Measurements from ENCODE around the gene CERK. TPM values are rescaled to one million over a fixed set of nuclear protein-coding genes. Genes with fewer than 3 reads are reported as not detected.

CERK gene
- total and polyA plus RNA-seq, 7 donors: 13.0 to 38.1 (median 26.9) TPM

DNA sequence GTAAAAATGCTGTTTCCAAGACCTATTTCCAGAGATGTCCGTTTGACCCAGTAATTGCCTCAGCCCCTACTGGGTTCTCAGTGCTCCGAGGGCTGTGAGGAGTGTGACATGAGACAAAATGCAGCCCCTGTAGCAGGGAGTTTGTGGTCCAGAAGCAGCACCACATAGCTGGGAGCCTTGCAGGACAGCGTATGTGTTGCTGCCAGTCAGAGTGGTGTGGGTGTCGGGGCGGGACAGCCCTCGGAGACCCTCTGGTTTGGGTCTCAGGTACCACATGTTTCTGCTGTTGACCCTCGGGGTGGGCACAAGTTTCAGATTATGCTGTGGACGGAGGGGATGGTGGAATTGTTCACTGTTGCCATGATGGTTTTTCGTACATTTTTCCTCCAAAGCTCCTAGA is 41.6 kb upstream of the CERK start:
- Histone ChIP-seq H3K27me3 (ENCODE audit: insufficient read depth in 3 of 3, low read length in 2 of 3) (no peaks in the 10 kb centered on the region), H3K4me3 (no peak overlapping the region), H3K9me3 (no peaks in the 10 kb centered on the region), H3K4me1 (peaks cover 11% of the 10 kb centered on the region), H3K36me3 (ENCODE audit: insufficient read depth in 1 of 2, low read depth in 1 of 2) (no peaks in the 10 kb centered on the region), H3K27ac (no peak overlapping the region)
- WGBS, 3 donors: 82 to 90% (median 87%) methylated on average over 9 of the region's 9 CpGs
- ATAC-seq (no peak), DNase-seq (no peak)
- intact Hi-C loops (cut with DNase I): no loop called here
- TF ChIP-seq, protein P1, sequence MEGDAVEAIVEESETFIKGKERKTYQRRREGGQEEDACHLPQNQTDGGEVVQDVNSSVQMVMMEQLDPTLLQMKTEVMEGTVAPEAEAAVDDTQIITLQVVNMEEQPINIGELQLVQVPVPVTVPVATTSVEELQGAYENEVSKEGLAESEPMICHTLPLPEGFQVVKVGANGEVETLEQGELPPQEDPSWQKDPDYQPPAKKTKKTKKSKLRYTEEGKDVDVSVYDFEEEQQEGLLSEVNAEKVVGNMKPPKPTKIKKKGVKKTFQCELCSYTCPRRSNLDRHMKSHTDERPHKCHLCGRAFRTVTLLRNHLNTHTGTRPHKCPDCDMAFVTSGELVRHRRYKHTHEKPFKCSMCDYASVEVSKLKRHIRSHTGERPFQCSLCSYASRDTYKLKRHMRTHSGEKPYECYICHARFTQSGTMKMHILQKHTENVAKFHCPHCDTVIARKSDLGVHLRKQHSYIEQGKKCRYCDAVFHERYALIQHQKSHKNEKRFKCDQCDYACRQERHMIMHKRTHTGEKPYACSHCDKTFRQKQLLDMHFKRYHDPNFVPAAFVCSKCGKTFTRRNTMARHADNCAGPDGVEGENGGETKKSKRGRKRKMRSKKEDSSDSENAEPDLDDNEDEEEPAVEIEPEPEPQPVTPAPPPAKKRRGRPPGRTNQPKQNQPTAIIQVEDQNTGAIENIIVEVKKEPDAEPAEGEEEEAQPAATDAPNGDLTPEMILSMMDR (IDR thresholded peaks at IDR 0.05): no peak

DNA sequence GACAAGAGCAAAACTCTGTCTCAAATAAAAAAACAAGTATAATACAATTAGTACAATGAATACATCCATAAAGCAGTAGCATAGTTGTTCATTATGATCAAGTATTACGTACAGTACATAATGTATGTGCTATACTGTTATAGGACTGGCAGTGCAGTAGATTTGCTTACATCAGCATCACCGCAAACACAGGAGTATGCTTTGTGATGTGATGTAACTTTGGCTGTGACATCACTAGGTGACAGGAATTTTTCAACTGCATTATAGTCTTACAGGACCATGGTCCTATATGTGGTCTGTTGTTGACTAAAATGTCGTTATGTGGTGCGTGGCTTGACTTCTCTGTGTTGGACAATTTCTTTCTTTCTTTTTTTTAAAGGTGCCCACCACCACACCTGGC is 41.0 kb upstream of the CERK start:
- intact Hi-C loops (cut with DNase I): no loop called here
- no peaks in the 10 kb centered on the region for H3K27me3 ChIP-seq (ENCODE audit: insufficient read depth in 3 of 3, low read length in 2 of 3)
- no peaks in the 10 kb centered on the region for H3K36me3 ChIP-seq (ENCODE audit: insufficient read depth in 1 of 2, low read depth in 1 of 2)
- no peaks in the 10 kb centered on the region for H3K9me3 ChIP-seq
- no peak overlapping the region for H3K27ac ChIP-seq
- ATAC-seq: no peak
- H3K4me1 ChIP-seq: peaks cover 17% of the 10 kb centered on the region
- TF ChIP-seq, protein P1 (IDR thresholded peaks at IDR 0.05): no peak
- WGBS, 3 donors: 97 to 99% (median 98%) methylated on average over 4 of the region's 4 CpGs
- H3K4me3 ChIP-seq: no peak overlapping the region
- DNase-seq: no peak

DNA sequence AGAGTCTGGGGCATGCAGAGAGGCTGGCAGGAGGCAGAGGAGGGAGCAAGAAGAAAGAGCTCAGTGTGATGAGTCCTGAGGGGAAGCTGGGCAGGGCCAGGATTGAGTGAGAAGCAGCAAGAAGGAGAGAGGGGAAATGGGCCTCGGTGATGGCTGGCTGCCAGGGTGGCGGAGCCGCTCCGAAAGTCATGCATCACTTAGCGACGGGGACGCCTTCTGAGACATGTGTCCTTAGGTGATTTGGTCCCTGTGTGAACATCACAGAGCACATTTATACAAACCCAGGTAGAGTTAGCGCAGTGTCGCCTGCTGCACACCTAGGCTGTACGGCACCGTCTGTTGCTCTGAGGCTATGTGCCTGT is 39.5 kb upstream of the CERK start:
- H3K9me3 ChIP-seq: no peaks in the 10 kb centered on the region
- H3K27ac ChIP-seq: no peak overlapping the region
- WGBS, 3 donors: 77 to 86% (median 78%) methylated on average over 11 of the region's 11 CpGs
- DNase-seq: peak in 1 of 2 donors; percentile 48
- intact Hi-C loops (cut with DNase I): no loop called here
- H3K4me1 ChIP-seq: peaks cover 26% of the 10 kb centered on the region
- H3K4me3 ChIP-seq: no peak overlapping the region
- no peak for ATAC-seq
- H3K36me3 ChIP-seq (ENCODE audit: insufficient read depth in 1 of 2, low read depth in 1 of 2): no peaks in the 10 kb centered on the region
- H3K27me3 ChIP-seq (ENCODE audit: insufficient read depth in 3 of 3, low read length in 2 of 3): no peaks in the 10 kb centered on the region
- TF ChIP-seq, protein P1 (IDR thresholded peaks at IDR 0.05): no peak

DNA sequence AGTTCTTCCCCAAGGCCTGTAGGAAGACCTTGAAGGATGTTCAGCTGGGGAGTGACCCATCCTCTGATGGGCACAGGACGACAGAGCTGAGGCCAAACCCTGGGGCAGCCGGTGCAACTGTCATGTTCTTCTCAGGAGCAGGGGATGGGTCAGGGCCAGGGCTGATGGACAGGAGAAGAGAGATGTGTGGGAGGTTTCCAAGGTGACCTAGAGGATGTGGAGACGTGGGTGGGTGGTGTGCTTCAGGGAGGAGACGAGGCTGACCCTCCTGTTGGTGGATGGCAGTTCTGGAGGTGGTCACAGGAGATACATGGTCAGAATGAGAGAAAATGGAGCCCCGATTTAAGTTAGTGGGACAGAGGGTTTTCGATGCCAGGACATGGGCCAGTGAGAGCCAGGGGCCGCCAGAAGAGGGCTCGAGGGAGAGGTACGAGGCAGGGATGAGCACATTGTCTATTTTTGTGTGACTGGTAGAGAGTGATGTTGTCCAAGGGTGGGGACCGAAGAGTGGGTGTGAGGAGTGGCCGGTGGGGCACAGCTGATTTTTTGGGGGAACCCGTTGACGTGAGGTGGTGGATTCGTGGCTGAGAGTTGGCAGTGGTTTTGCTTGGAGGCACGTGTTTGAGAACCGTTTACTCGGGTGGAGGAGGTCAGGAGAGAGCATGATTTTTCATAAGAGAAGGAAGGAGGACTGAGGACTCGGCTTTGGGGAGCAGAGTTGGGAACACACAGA is 39.0 kb upstream of the CERK start:
- H3K9me3 ChIP-seq: no peaks in the 10 kb centered on the region
- TF ChIP-seq, protein P1 (IDR thresholded peaks at IDR 0.05): no peak
- no peak overlapping the region for H3K27ac ChIP-seq
- intact Hi-C loops (cut with DNase I): no loop called here
- H3K4me3 ChIP-seq: no peak overlapping the region
- 63 to 75% (median 69%) methylated on average over 18 of the region's 18 CpGs for WGBS, 3 donors
- DNase-seq (no peak), ATAC-seq (peak in 3 of 4 donors; percentile 34 to 64 (median 47))
- H3K4me1 ChIP-seq: peaks cover 26% of the 10 kb centered on the region
- H3K36me3 ChIP-seq (ENCODE audit: insufficient read depth in 1 of 2, low read depth in 1 of 2): no peaks in the 10 kb centered on the region
- no peaks in the 10 kb centered on the region for H3K27me3 ChIP-seq (ENCODE audit: insufficient read depth in 3 of 3, low read length in 2 of 3)

Data from psoas muscle (tissue), 8 donors.